Measurements from ENCODE around the gene ARL9.

Gene ARL9

GRCh38 chr4:56531823-56532222 lies 26.2 kb downstream of the ARL9 start:
- no peak for DNase-seq
- Histone ChIP-seq H3K4me3 (no peak overlapping the region), H3K27me3 (peaks cover 0 to 9% of the 10 kb centered on the region in 2 donors), H3K4me1 (peaks cover 0 to 13% (median 7%) of the 10 kb centered on the region in 4 donors), H3K9me3 (no peaks in the 10 kb centered on the region), H3K27ac (no peak overlapping the region), H3K36me3 (no peaks in the 10 kb centered on the region)
- intact Hi-C loops (cut with DNase I; ENCODE audit: low total_unique reads), result no loop called here
- no peak for TF ChIP-seq CTCF (IDR thresholded peaks at IDR 0.05)

- DNase-seq, result no peak
- Histone ChIP-seq H3K36me3 (no peaks in the 10 kb centered on the region), H3K4me3 (no peak overlapping the region), H3K4me1 (peaks cover 0 to 13% (median 7%) of the 10 kb centered on the region in 4 donors), H3K27ac (no peak overlapping the region), H3K27me3 (peaks cover 0 to 9% of the 10 kb centered on the region in 2 donors), H3K9me3 (no peaks in the 10 kb centered on the region)
- no peak for TF ChIP-seq CTCF (IDR thresholded peaks at IDR 0.05)
- intact Hi-C loops (cut with DNase I; ENCODE audit: low total_unique reads), result no loop called here
These were observed 26.6 kb downstream of the ARL9 start for GRCh38 chr4:56532239-56532638.

- Histone ChIP-seq H3K4me3 (no peak overlapping the region), H3K27ac (no peak overlapping the region), H3K36me3 (no peaks in the 10 kb centered on the region), H3K27me3 (peaks cover 0 to 9% of the 10 kb centered on the region in 2 donors), H3K4me1 (peaks cover 0 to 5% (median 3%) of the 10 kb centered on the region in 4 donors), H3K9me3 (no peaks in the 10 kb centered on the region)
- DNase-seq, result no peak
- intact Hi-C loops (cut with DNase I; ENCODE audit: low total_unique reads), result no loop called here
- no peak for TF ChIP-seq CTCF (IDR thresholded peaks at IDR 0.05)
These were observed 30.3 kb downstream of the ARL9 start for GRCh38 chr4:56535915-56536314.

- Histone ChIP-seq H3K36me3 (no peaks in the 10 kb centered on the region), H3K4me3 (no peak overlapping the region), H3K9me3 (no peaks in the 10 kb centered on the region), H3K27me3 (peaks cover 0 to 9% of the 10 kb centered on the region in 2 donors), H3K4me1 (no peaks in the 10 kb centered on the region), H3K27ac (no peak overlapping the region)
- TF ChIP-seq CTCF (IDR thresholded peaks at IDR 0.05), result no peak
- intact Hi-C loops (cut with DNase I; ENCODE audit: low total_unique reads), result no loop called here
- DNase-seq, result no peak
These were observed 31.6 kb downstream of the ARL9 start for GRCh38 chr4:56537147-56537546.

- no peaks in the 10 kb centered on the region for H3K36me3 ChIP-seq
- intact Hi-C loops (cut with DNase I; ENCODE audit: low total_unique reads), result loop anchor here (5.0 to 10.0 kb wide), 2 partner anchors 114 to 254 kb away; no protein-coding TSS in a partner anchor
These were observed 35.2 kb downstream of the ARL9 start for GRCh38 chr4:56540826-56541225.

More at GRCh38 chr4:56540826-56541225, 35.2 kb downstream of the ARL9 start:
- no peak for TF ChIP-seq CTCF (IDR thresholded peaks at IDR 0.05)
- peaks cover 0 to 5% of the 10 kb centered on the region in 2 donors for H3K27me3 ChIP-seq
- no peaks in the 10 kb centered on the region for H3K9me3 ChIP-seq
- peaks cover 0 to 10% (median 3%) of the 10 kb centered on the region in 4 donors for H3K4me1 ChIP-seq
- DNase-seq, result no peak
- H3K4me3 ChIP-seq, result no peak overlapping the region
- H3K27ac ChIP-seq, result no peak overlapping the region
